ENCODE results near the gene ALG1. TPM values are rescaled to one million over a fixed set of nuclear protein-coding genes. Genes with fewer than 3 reads are reported as not detected.
"Not testable (repeated sequence)": the region's sequence is repeated elsewhere in the genome, so short reads cannot be mapped to it uniquely, and the experiment has no call there.

ALG1 gene
- total RNA-seq, 1 experiment from 2014 or later: 14.9 TPM

DNA sequence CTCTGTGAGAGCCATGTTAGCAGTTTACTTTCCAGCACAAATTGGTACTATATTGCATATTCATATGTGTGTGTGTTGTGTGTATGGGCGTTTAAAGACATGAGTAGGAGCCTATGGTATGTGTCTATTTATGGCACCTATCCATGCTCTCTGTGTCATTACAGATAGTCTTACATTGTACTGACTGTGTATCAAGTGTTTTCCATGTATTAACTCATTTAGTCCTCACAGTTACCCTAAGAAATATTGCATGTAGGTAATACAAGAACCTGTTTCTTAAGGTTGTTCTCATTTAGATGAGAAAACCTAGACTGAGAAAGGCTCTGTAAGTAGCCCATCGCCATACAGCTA, 1.6 kb downstream of the ALG1 start:
- no peak for DNase-seq (ENCODE audit: low spot score)

DNA sequence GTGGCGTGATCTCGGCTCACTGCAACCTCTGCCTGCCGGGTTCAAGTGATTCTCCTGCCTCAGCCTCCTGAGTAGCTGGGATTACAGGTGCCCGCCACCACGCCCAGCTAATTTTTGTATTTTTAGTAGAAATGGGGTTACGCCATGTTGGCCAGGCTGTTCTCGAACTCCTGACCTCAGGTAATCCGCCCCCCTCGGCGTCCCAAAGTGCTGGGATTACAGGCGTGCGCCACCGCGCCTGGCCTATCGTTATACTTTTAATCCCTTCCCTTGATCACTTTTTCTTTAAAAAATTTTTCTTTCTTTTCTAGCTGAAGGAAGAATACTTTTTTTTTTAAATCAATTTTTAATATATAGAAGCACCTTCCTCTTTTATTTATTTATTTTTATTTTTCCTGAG, 2.1 kb downstream of the ALG1 start:
- DNase-seq (ENCODE audit: low spot score): not testable (repeated sequence)

DNA sequence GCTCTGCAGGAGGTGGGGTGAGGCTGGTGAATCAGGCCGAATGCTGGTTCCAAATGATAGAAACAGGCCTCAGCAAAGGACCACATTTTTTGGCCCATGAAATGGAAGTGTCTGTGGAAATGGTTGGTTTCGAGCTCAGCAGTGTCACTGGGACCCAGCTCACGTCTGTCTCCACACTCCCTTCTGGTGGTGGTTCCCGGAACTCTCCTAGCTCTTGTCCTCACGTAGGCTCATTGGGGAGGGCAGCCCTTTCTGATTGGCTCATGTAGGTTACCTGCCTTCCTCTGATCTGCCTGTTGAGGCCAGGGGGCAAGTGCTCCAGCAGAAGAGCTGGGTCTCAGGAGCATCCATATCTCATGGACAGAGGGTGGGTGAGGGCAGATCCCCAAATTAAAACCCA, 4.0 kb downstream of the ALG1 start:
- DNase-seq (ENCODE audit: low spot score): no peak

DNA sequence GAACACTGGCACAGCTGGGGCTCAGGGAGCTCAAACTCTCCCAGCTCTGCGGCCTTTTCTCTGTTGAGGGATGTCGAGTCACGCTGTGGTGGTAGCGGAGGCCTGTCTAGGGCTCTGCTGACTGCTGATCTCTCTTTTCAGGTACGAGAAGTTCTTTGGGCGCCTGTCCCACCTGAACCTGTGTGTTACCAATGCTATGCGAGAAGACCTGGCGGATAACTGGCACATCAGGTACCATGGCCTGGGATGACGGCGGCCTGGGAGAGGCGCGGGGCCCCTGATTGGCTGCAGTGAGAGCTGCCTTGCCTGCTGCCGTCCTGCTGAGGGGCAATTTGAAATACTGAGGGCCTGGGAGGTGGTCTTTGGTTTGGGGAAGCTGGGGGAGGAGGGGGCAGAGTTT, 5.7 kb downstream of the ALG1 start:
- DNase-seq (ENCODE audit: low spot score): no peak

DNA sequence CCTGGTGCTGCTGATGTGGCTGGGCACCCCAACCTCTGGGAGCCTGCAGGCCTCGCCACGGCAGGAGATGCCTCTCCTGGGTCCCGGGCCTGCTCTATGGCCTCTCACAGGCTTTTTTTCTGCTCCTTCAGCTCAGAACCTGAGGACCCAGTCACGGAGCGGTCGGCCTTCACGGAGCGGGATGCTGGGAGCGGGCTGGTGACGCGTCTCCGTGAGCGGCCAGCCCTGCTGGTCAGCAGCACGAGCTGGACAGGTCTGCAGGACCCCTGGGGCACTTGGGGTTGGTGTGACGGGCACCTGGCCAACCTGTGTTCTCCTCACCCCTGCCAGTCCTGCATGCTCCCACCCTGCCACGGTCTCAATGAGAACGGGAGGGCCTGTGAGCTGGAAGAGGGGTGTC, 7.0 kb downstream of the ALG1 start:
- DNase-seq (ENCODE audit: low spot score): no peak

DNA sequence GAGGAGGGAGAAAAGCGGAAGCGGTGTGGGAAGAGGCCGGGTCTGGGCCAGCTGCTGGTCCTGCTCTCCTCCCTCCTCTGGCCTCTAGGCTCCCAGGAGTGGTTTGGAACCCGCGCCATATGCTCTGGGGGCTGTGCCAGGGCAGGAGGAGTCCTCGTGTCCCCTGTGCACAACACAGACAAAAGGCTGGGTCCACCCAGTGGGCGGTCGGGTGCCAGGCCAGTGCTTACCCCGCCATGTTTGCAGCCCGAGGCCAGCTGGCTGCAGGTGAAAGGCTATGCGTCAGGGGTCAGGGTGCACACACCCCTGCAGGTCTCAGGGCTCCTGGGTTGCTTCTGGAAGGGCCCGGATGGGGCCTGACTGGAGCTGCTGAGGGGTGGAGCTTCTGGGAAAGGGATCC, 8.8 kb downstream of the ALG1 start:
- not testable (repeated sequence) for DNase-seq (ENCODE audit: low spot score)

DNA sequence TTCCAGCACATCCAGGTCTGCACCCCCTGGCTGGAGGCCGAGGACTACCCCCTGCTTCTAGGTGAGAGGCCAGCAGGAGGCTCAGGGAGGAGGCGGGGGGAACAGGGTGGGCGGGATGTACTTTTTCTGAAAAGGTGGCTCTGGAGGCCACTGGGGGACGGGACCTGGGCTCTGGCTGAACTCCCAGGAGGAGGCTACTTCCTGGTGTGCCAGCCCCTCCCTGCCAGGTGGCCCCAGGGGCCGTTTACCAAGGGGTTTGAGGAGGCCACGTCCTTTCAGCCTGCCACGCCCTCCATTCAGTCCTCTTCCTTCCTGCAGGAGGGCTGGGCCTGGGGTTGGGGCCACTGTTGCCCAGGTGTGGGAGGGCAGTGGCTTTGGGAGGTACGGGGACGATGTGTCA, 9.4 kb downstream of the ALG1 start:
- DNase-seq (ENCODE audit: low spot score): not testable (repeated sequence)

DNA sequence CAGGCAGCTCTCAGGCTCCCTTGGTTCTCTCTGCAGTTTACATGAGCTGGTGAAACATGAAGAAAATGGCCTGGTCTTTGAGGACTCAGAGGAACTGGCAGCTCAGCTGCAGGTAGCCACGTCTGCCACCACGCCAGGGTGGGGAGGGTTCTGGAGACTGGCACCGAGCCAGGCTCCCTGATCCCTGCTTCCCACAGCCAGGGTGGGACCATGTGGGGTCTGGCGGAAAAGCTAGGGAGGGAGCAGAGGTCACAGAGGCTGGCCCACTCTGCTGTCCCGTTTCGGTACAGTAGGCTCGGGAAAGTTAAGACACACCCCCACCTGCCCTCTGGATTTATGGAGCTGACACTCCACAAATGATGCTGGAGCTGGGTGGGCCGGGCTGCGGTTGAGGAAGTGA, 12.0 kb downstream of the ALG1 start:
- not testable (repeated sequence) for DNase-seq (ENCODE audit: low spot score)

DNA sequence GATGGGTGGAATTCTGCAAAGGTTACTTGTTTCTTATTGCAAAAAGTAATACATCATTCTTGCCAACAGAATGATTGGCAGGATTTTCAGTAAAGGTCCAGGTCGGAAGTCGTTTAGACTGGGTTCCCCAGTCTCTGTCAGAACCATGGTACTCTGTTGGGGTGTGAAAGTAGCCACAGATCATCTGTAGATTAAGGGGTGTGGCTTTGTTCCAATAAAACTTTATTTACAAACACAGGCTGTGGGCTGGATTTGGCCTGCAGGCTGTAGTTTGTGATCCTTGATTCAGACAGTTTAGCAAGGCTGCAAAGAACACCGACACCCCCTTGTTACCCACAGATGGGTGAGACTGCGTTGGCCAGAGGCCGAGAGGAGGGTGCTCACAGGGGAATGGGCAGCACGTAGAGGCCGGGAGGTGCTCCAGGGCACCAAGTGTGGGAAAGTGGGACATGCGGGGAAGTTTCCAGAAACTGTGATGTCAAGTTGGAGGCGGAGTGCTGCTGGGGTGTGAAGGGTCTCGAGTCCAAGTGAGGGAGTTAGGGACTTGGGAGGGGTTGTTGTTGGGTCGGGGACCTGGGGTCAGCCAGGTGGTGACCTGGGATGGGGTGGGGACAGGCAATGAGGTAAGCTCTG, 12.6 kb downstream of the ALG1 start:
- not testable (repeated sequence) for DNase-seq (ENCODE audit: low spot score)

DNA sequence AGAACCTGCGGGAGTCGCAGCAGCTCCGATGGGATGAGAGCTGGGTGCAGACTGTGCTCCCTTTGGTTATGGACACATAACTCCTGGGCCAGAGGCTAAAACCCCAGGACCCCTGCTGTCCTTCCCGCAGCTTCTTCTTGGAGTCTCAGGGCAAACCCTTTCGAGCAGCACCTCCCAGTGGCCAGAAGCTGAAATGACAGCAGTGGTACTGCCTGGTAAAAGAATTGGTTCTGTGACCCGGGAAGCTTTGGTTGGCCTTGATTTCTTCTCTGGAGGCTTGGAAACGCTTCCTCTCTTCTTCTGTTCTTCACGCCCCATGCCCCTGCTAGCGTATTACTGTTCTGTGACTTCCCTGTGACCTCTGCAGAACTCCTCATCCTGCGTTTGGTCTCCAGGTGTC, 13.2 kb downstream of the ALG1 start:
- DNase-seq (ENCODE audit: low spot score): peak; percentile 27

DNA sequence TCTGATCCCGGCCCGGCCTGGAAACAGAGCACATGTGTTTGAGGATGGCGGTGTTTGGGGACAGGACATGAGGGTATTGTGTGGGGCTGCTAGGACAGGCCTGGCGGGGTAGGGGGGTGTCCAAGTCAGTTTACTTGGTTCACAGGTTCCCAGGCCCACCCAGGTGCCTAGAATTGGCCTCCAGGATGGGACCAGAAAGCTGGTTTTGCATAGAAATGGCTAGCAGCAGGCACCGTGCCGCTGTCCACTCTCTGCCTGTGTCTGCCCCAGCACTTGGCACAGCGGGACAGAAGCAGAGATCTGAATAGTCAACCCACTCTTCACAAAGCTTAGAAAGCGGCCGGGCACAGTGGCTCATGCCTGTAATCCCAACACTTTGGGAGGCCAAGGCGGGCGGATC, 14.1 kb downstream of the ALG1 start:
- DNase-seq (ENCODE audit: low spot score): not testable (repeated sequence)

DNA sequence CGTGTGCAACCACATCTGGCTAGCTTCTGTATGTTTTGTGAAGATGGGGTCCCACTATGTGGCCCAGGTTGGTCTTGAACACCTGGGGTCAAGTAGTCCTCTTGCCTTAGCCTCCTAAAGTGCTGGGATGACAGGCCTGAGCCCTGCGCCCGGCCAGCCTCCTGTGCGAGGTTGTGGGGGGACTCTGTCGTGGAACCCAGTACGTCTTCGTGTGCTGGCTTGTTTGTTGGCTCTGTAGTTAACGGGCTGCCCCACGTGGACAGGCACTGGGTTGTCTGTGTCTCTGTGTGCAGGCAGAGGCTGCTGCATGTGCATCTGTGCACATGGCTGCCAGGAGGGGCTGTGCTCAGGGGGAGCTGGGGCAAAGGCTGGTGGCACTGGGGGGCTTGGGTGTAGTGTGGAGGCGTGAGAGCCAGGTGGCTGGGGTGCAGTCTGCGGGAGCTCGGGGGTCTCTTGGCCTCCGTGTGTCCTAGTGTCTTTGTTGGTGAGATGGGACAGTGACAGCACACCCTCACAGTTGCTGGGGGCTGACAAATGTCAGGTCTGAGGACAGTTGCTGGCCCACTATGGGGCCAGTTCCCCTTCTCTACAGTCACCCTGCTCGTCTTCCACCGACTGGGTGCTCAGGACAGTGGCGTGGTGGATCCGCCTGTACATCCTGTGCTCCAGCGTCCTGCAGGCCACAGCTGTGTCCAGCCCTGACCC, 16.6 kb downstream of the ALG1 start:
- DNase-seq (ENCODE audit: low spot score): not testable (repeated sequence)

DNA sequence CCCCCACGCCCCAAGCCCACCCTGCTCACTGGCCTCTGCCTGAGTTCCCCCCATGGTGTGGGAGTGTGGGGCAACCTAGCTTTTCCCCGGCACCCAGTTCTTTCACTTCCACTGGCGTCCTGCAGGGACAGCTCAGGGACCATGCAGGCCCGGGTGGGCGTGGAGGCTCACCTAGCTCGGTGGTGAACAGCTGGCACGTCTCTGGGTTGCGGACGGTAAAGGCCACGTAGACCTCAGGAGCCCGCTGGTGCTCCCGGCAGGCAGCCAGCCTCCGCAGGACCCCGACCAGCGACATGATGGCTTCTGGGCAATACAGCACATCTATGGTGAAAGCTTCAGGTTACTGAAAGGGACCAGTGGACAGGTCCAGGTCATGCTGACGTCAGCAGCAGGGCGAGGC, 17.3 kb downstream of the ALG1 start:
- not testable (repeated sequence) for DNase-seq (ENCODE audit: low spot score)

DNA sequence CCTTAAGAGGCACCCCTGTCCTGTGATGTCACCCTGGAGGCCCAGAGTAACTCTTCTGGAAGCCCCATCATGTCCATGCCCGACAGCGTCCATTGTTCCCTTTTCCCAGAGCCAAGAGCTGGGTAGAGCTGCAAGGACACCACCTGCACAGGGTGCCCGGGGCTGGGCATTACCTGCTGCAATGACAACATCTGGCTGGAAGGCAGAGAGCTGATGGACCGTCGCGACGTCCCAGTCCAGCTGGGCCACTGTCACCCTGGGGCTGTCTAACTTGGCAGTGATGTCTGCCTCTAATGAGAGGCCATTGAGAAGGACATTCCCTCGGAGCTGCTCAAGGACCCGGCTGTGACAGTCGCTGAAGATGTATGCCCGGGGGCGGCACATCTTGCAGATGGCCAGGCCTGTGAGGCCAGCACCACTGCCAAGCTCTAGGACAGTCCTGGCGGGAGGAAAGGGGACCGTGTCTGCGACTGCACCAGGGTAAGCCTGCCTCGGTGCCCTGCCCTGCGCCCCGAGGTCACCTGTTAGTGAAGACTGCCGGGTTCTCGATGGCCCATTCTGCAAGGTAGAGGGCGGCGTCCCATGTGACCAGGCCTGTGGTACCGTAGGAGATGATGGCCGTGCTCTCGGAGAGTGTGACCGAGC, 18.4 kb downstream of the ALG1 start:
- DNase-seq (ENCODE audit: low spot score): not testable (repeated sequence)

DNA sequence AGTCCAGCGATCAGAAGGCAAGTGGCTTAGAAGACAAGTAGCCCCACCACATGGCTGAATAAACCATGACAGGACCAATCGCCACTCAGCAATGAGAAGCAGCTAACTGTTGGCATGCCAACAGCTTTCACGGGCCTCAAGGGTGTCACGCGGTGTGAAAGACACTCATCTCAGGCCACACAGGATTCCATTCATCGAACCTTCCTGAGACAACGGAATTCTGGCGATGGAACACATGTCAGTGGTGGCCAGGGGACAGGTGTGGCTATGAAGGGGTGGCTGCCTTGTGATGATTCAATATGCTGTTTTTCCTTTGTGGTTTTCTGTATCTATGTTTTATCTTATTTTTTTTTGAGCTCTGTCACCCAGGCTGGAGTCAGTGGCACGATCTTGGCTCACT, 18.9 kb downstream of the ALG1 start:
- not testable (repeated sequence) for DNase-seq (ENCODE audit: low spot score)

DNA sequence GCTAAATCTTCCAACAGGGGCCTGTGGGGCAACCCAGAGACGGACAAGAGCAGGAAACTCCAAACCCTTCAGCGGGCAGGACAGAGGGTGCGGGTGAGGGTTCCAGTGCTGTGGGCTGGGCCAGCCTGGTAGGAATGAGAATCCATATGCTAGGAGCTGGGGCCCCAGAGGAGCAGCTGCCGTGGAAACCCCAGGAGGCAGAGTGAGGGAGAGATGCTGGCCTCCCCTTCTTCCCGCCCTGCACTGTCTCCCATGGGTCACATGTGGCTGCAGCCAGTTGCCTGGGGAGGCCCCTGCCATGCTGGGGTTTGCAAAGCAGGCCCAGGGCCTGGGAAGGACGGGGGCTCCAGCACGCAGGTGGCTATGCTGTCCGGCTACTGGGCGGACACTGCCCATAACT, 21.4 kb downstream of the ALG1 start:
- not testable (repeated sequence) for DNase-seq (ENCODE audit: low spot score)

DNA sequence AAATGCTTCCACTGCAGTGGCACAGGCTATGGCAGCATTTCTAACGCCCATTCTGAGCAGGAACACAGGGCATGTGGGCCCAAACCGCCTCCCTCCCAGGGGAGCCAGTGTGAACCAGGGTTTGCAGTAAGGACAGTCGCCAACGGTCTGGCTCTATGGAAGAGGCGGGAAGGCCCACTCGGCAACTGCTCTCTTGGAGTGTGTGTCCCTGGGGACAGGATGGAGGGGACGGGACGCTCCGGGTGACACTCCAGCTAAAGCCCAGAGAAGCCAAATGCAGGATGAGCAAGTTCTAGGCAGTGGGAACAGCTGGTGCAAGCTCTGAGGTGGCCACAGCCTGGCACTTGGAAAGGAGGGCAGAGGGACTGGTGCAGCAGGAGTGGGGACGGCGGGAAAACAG, 22.1 kb downstream of the ALG1 start:
- not testable (repeated sequence) for DNase-seq (ENCODE audit: low spot score)

DNA sequence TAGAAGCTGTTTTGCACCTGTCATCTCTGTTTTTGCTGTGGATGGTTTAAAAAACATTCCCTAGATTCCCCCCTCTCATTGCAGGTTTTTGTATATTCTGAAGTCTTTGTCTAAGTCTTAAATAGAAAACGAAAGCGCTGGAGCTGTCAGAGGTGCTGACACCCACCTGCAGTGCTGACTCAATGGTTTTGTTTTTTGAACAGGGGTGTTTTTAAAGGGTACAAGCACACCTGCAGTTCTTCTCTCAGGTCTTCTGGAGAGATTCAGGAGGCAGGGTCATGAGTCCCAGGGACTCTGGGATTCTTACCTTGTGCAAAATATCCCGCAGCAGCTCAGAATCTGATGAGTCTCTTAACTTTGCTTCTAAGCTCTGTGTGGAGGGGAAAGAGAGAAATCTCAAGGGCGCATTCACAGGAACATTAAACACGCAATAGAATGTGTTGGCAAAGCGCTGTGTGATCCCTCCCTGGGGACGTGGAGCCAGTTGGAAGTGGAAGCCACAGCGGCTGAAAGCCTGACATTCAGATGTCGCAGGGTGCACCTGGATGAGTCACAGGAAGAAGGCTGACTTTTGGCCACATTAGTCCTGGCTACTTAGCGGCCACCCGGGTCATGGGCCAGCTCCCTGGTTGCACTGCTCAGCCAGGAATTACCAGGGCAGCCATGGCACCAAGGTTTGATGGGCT, 23.6 kb downstream of the ALG1 start:
- DNase-seq (ENCODE audit: low spot score): not testable (repeated sequence)

DNA sequence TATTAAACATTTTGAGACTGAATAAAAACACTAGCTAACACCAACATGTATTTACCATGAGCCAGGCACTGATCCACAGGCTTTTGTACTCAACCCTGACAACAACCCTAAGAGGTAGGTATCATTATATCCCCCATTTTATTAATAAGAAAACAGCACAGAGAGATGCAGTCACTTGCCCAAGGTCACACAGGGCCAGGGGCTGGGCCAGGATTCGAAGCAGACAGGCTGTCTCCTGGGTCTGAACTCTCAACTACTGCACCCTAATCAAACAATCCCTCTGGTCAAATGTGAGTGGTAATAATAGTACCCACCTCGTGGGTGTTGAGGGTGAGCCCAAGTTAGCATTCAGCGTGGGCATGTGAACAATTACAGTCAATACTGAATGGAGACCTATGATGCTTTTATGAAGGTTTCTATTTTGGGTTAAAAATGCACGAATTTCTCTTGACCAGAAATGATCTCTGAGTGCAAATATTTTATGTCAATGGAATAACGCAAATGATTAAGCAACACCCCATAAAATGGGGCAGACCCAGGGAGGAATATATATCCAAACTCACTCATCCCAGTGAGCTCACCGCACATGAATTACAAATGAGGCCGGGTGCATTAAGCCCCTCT, 24.9 kb downstream of the ALG1 start:
- DNase-seq (ENCODE audit: low spot score): not testable (repeated sequence)

DNA sequence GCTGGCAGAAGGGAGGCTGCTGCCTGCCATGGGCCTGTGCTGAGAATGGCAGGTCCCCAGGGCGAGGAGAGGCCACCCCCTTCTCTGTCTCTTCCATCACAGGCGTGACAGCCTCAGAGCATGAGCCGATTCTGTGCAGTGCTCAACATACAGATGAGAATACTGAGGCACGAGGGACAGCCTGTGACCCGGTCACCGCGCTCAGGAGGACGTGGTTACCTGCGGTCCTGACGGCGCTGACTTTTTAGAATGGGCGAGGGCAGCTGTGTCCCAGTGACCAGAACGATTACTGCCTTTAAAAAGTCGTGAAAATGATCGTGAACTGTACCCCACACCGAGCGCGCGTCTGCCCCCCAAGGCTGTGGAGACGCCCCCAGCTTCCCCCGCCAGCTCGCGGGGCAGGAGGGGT, 25.4 kb downstream of the ALG1 start:
- DNase-seq (ENCODE audit: low spot score): peak; percentile 21

DNA sequence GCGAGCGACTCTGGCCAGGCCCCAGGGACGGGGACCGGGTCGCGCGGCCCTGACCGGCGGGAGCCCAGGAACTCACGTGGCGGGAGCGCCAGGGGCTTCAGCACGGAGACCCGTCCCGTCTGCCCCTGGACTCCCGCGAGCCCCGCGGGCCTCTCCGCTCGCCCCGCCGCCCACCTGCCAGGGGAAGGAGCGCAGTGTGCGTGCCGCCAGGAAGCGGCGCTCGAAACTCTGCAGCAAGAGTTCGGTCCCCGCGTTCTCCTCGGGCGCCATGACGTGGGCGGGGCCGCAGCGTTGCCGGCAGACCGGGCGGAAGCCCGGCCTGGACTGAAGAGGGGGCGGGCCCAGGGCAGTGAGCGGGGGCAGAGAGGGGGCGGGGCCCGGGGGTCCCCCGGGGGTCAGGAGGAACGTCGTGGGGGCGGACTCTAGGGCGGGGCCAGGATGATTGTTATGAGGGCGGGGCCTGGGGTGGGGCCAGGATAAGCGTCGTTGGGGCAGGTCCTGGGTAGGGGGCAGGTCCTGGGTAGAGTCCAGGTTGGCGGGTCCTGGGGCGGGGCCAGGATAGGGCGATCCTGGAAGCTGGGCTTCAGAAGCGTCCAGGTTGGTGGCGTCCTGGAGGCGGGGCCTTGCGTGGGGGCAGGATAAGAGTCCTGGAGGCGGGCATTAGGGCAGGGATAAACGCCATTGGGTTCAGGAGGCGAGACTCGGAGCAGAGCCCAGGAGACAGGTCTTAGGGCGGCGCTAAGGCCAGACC, 26.0 kb downstream of the ALG1 start, which contains the start of gene EEF2KMT:
EEF2KMT (minus strand) TSS at position 326 of the 751 bp plus-strand sequence; CDS start at position 270, 56 bp downstream.
- DNase-seq (ENCODE audit: low spot score): peak; percentile 98
